ENCODE results near the gene UNC5B.

- TF ChIP-seq, protein P1, sequence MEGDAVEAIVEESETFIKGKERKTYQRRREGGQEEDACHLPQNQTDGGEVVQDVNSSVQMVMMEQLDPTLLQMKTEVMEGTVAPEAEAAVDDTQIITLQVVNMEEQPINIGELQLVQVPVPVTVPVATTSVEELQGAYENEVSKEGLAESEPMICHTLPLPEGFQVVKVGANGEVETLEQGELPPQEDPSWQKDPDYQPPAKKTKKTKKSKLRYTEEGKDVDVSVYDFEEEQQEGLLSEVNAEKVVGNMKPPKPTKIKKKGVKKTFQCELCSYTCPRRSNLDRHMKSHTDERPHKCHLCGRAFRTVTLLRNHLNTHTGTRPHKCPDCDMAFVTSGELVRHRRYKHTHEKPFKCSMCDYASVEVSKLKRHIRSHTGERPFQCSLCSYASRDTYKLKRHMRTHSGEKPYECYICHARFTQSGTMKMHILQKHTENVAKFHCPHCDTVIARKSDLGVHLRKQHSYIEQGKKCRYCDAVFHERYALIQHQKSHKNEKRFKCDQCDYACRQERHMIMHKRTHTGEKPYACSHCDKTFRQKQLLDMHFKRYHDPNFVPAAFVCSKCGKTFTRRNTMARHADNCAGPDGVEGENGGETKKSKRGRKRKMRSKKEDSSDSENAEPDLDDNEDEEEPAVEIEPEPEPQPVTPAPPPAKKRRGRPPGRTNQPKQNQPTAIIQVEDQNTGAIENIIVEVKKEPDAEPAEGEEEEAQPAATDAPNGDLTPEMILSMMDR (IDR thresholded peaks at IDR 0.05 in 8 of 11, conservative IDR thresholded peaks at IDR 0.05 in 3 of 11) = no peak
- TF ChIP-seq POLR2AphosphoS5 (IDR thresholded peaks at IDR 0.05) = no peak
These were observed 55.3 kb downstream of the UNC5B start for GRCh38 chr10:71267508-71268240.
